BJ (cell line): Measurements from ENCODE around the gene CD38. TPM values are rescaled to one million over a fixed set of nuclear protein-coding genes. Genes with fewer than 3 reads are reported as not detected.

Source experiments
- CTCF ChIA-PET: fragments of 350-600 bp; formaldehyde crosslinking; extraction: SDS; loops from one replicate; lab custom pipeline; 2021; ENCODE audit warnings: antibody characterized with exemption, inconsistent platforms; lab: Yijun Ruan, JAX
- POLR2A ChIA-PET: fragments of 300-600 bp; sonication (Branson Sonifier 250); formaldehyde crosslinking; extraction: SDS; loops from one replicate; lab custom pipeline; 2021; ENCODE audit warnings: antibody characterized with exemption; lab: Charles Lee
- DNase-seq: peaks from one replicate; pipeline ENCODE4 v3.0.0-alpha.2; 2011; ENCODE audit warnings: low read depth
- H3K27me3 ChIP-seq: 2 replicates; pipeline ENCODE4 v1.6.0; 2011; ENCODE audit warnings: low read length; ENCODE audit not compliant: control insufficient read depth, insufficient read depth
- H3K36me3 ChIP-seq: 2 replicates; pipeline ENCODE4 v1.5.1; 2011; ENCODE audit warnings: low read length; ENCODE audit not compliant: control insufficient read depth, insufficient read depth
- H3K4me3 ChIP-seq: 2 replicates; pipeline ENCODE4 v1.5.1; 2011; ENCODE audit warnings: low read depth, mild to moderate bottlenecking, control low read depth, low read length
- CTCF ChIP-seq: IDR thresholded peaks from 2 replicates; pipeline ENCODE4 v1.5.1; 2011; ENCODE audit warnings: low read depth, mild to moderate bottlenecking, control low read depth, inconsistent platforms, low read length, moderate library complexity; ENCODE audit not compliant: insufficient read depth
- polyA plus RNA-seq: library from polyadenylated mRNA; depleted of rRNA; stranded (reverse); fragments of >200 nt; gene quantifications from 2 replicates; pipeline ENCODE4 v1.2.3, GENCODE V29; 2011

The CD38 gene
- polyA plus RNA-seq, 1 experiment = not detected

- ChIA-PET CTCF (interaction anchor here (0.8 kb wide), 1 partner anchor 258 kb away, joined by 3 read pairs; no protein-coding TSS in a partner anchor), POLR2A (no interaction called here)
- no peak overlapping the region for H3K4me3 ChIP-seq
- no peak for TF ChIP-seq CTCF
- no peak for DNase-seq
- H3K27me3 ChIP-seq = no peaks in the 10 kb centered on the region
- H3K36me3 ChIP-seq = no peaks in the 10 kb centered on the region
Observed at GRCh38 chr4:15737255-15737654, 40.9 kb upstream of the CD38 start.

GRCh38 chr4:15738877-15739276, 39.3 kb upstream of the CD38 start:
- H3K36me3 ChIP-seq = no peaks in the 10 kb centered on the region
- no peak for TF ChIP-seq CTCF
- H3K4me3 ChIP-seq = no peak overlapping the region
- DNase-seq = no peak
- ChIA-PET CTCF (interaction anchor here (0.7 to 2.3 kb wide), 6 partner anchors 10 to 259 kb away, joined by 3 to 5 read pairs (median 4); no protein-coding TSS in a partner anchor), POLR2A (no interaction called here)
- H3K27me3 ChIP-seq = no peaks in the 10 kb centered on the region

GRCh38 chr4:15740764-15741404, 37.2 kb upstream of the CD38 start:
- no peak for DNase-seq
- ChIA-PET POLR2A (no interaction called here), CTCF (interaction anchor here (1.1 to 2.3 kb wide), 5 partner anchors 10 to 142 kb away, joined by 4 to 7 read pairs (median 4); no protein-coding TSS in a partner anchor)
- no peaks in the 10 kb centered on the region for H3K27me3 ChIP-seq
- no peaks in the 10 kb centered on the region for H3K36me3 ChIP-seq
- H3K4me3 ChIP-seq = no peak overlapping the region
- no peak for TF ChIP-seq CTCF

GRCh38 chr4:15742083-15742582, 36.0 kb upstream of the CD38 start:
- Histone ChIP-seq H3K36me3 (no peaks in the 10 kb centered on the region), H3K4me3 (no peak overlapping the region), H3K27me3 (no peaks in the 10 kb centered on the region)
- POLR2A ChIA-PET = no interaction called here
- CTCF ChIA-PET = interaction anchor here (1.1 to 2.0 kb wide), 2 partner anchors 13 to 63 kb away, joined by 4 to 7 read pairs; no protein-coding TSS in a partner anchor
- TF ChIP-seq CTCF = no peak
- no peak for DNase-seq

GRCh38 chr4:15742637-15743036, 35.5 kb upstream of the CD38 start:
- DNase-seq = no peak
- CTCF ChIA-PET = interaction anchor here (2.0 kb wide), 1 partner anchor 63 kb away, joined by 7 read pairs; no protein-coding TSS in a partner anchor
- POLR2A ChIA-PET = no interaction called here
- no peak for TF ChIP-seq CTCF
- Histone ChIP-seq H3K4me3 (no peak overlapping the region), H3K36me3 (no peaks in the 10 kb centered on the region), H3K27me3 (no peaks in the 10 kb centered on the region)
